SJCRH30 (cell line): ENCODE measurements around the gene PEA15. TPM values are rescaled to one million over a fixed set of nuclear protein-coding genes. Genes with fewer than 3 reads are reported as not detected.

Source experiments
- DNase-seq, 2 experiments: peaks; one replicate each; pipeline ENCODE4 v3.0.0-alpha.2; 2015 to 2020
- H3K27ac ChIP-seq: fragments of 250-450 bp; sonication (Bioruptor Pico); 2 replicates; pipeline ENCODE4 v1.5.1; 2020; ENCODE audit warnings: mild to moderate bottlenecking, moderate library complexity
- H3K27me3 ChIP-seq: fragments of 250-450 bp; sonication (Bioruptor Pico); 2 replicates; pipeline ENCODE4 v1.5.1; 2020; ENCODE audit warnings: mild to moderate bottlenecking, moderate library complexity
- H3K36me3 ChIP-seq: fragments of 250-450 bp; sonication (Bioruptor Pico); 2 replicates; pipeline ENCODE4 v1.5.1; 2020; ENCODE audit warnings: mild to moderate bottlenecking, moderate library complexity
- H3K4me1 ChIP-seq: fragments of 250-450 bp; sonication (Bioruptor Pico); 2 replicates; pipeline ENCODE4 v1.5.1; 2020; ENCODE audit warnings: mild to moderate bottlenecking, moderate library complexity
- H3K4me3 ChIP-seq: fragments of 250-450 bp; sonication (Bioruptor Pico); 2 replicates; pipeline ENCODE4 v1.5.1; 2020; ENCODE audit warnings: mild to moderate bottlenecking, moderate library complexity
- H3K9me3 ChIP-seq: fragments of 250-450 bp; sonication (Bioruptor Pico); replicated peaks from 2 replicates; pipeline ENCODE4 v1.5.1; 2020; ENCODE audit warnings: mild to moderate bottlenecking, moderate library complexity
- total RNA-seq: library from RNA; depleted of rRNA; stranded (reverse); fragments of >200 nt; shearing (Covaris generic); gene quantifications from 2 replicates; pipeline ENCODE4 v1.2.3, GENCODE V29; 2014; rRNA removed

PEA15 gene
- 92.7 and 97.9 TPM in 2 replicates for total RNA-seq

- peaks cover 33% of the 10 kb centered on the region for H3K4me1 ChIP-seq
- H3K27ac ChIP-seq, result peak within 1 kb of the TSS; percentile 89
- no peaks in the 10 kb centered on the region for H3K9me3 ChIP-seq
- H3K4me3 ChIP-seq, result peak within 1 kb of the TSS; percentile 99
- H3K36me3 ChIP-seq, result peaks cover 21% of the 10 kb centered on the region
- H3K27me3 ChIP-seq, result no peaks in the 10 kb centered on the region
- peak; percentile 69 to 76 for DNase-seq
Measured at GRCh38 chr1:160205242-160206035, at the start of gene PEA15. TSS of gene PEA15 (plus strand) at chr1:160205384. CDS start at chr1:160211545, 6,161 bp downstream.

- peaks cover 39% of the 10 kb centered on the region for H3K4me1 ChIP-seq
- DNase-seq, result peak; percentile 70 to 76
- no peaks in the 10 kb centered on the region for H3K9me3 ChIP-seq
- H3K27me3 ChIP-seq, result no peaks in the 10 kb centered on the region
- H3K27ac ChIP-seq, result peak overlapping the region; percentile 68
- no peak overlapping the region for H3K4me3 ChIP-seq
- no peaks in the 10 kb centered on the region for H3K36me3 ChIP-seq
Measured at GRCh38 chr1:160156361-160156760, 48.8 kb upstream of the PEA15 start.

GRCh38 chr1:160157174-160157573 is 48.0 kb upstream of the PEA15 start:
- no peak for DNase-seq

GRCh38 chr1:160158031-160158430 is 47.2 kb upstream of the PEA15 start:
- DNase-seq, result peak; percentile 85 to 88

More at GRCh38 chr1:160157174-160157573, 48.0 kb upstream of the PEA15 start:
- Histone ChIP-seq H3K27ac (peak overlapping the region; percentile 68), H3K4me3 (no peak overlapping the region), H3K27me3 (no peaks in the 10 kb centered on the region), H3K36me3 (no peaks in the 10 kb centered on the region), H3K9me3 (no peaks in the 10 kb centered on the region), H3K4me1 (peaks cover 39% of the 10 kb centered on the region)

GRCh38 chr1:160158534-160158933 is 46.6 kb upstream of the PEA15 start:
- H3K36me3 ChIP-seq, result no peaks in the 10 kb centered on the region
- H3K27me3 ChIP-seq, result no peaks in the 10 kb centered on the region
- no peak for DNase-seq
- H3K27ac ChIP-seq, result peak overlapping the region; percentile 68
- no peak overlapping the region for H3K4me3 ChIP-seq
- no peaks in the 10 kb centered on the region for H3K9me3 ChIP-seq
- peaks cover 39% of the 10 kb centered on the region for H3K4me1 ChIP-seq

More at GRCh38 chr1:160158031-160158430, 47.2 kb upstream of the PEA15 start:
- Histone ChIP-seq H3K27me3 (no peaks in the 10 kb centered on the region), H3K4me1 (peaks cover 39% of the 10 kb centered on the region), H3K4me3 (no peak overlapping the region), H3K27ac (peak overlapping the region; percentile 68), H3K9me3 (no peaks in the 10 kb centered on the region), H3K36me3 (no peaks in the 10 kb centered on the region)

- H3K27ac ChIP-seq, result no peak overlapping the region; the same call in 1 of the 2 replicates
- H3K36me3 ChIP-seq, result no peaks in the 10 kb centered on the region
- H3K4me1 ChIP-seq, result peaks cover 39% of the 10 kb centered on the region
- H3K4me3 ChIP-seq, result no peak overlapping the region
- H3K27me3 ChIP-seq, result no peaks in the 10 kb centered on the region
- DNase-seq, result no peak
- H3K9me3 ChIP-seq, result no peaks in the 10 kb centered on the region
Measured at GRCh38 chr1:160159846-160160245, 45.3 kb upstream of the PEA15 start.

GRCh38 chr1:160161965-160162705 is 43.0 kb upstream of the PEA15 start:
- peak; percentile 46 to 47 for DNase-seq
- Histone ChIP-seq H3K9me3 (no peaks in the 10 kb centered on the region), H3K27me3 (no peaks in the 10 kb centered on the region), H3K4me1 (peaks cover 24% of the 10 kb centered on the region), H3K4me3 (no peak overlapping the region), H3K27ac (no peak overlapping the region), H3K36me3 (no peaks in the 10 kb centered on the region)

- H3K4me3 ChIP-seq, result no peak overlapping the region
- no peaks in the 10 kb centered on the region for H3K27me3 ChIP-seq
- H3K9me3 ChIP-seq, result no peaks in the 10 kb centered on the region
- no peak for DNase-seq
- no peaks in the 10 kb centered on the region for H3K36me3 ChIP-seq
- H3K27ac ChIP-seq, result no peak overlapping the region
- H3K4me1 ChIP-seq, result peaks cover 22% of the 10 kb centered on the region
Measured at GRCh38 chr1:160162931-160163330, 42.3 kb upstream of the PEA15 start.

- no peaks in the 10 kb centered on the region for H3K9me3 ChIP-seq
- H3K27me3 ChIP-seq, result no peaks in the 10 kb centered on the region
- no peak overlapping the region for H3K4me3 ChIP-seq
- no peak overlapping the region for H3K27ac ChIP-seq
- H3K4me1 ChIP-seq, result peaks cover 22% of the 10 kb centered on the region
- H3K36me3 ChIP-seq, result no peaks in the 10 kb centered on the region
- DNase-seq, result no peak
Measured at GRCh38 chr1:160163615-160164014, 41.6 kb upstream of the PEA15 start.

GRCh38 chr1:160164121-160164520 is 41.1 kb upstream of the PEA15 start:
- Histone ChIP-seq H3K27ac (no peak overlapping the region), H3K4me1 (peaks cover 21% of the 10 kb centered on the region), H3K27me3 (no peaks in the 10 kb centered on the region), H3K4me3 (no peak overlapping the region), H3K9me3 (no peaks in the 10 kb centered on the region), H3K36me3 (no peaks in the 10 kb centered on the region)
- no peak for DNase-seq

GRCh38 chr1:160166166-160166868 is 38.9 kb upstream of the PEA15 start:
- Histone ChIP-seq H3K27me3 (no peaks in the 10 kb centered on the region), H3K4me3 (no peak overlapping the region), H3K36me3 (no peaks in the 10 kb centered on the region), H3K4me1 (peaks cover 18% of the 10 kb centered on the region), H3K27ac (no peak overlapping the region), H3K9me3 (no peaks in the 10 kb centered on the region)
- DNase-seq, result no peak

GRCh38 chr1:160167056-160167455 is 38.1 kb upstream of the PEA15 start:
- H3K27me3 ChIP-seq, result no peaks in the 10 kb centered on the region
- no peak overlapping the region for H3K4me3 ChIP-seq
- peak overlapping the region; percentile 69 for H3K27ac ChIP-seq
- DNase-seq, result no peak
- no peaks in the 10 kb centered on the region for H3K9me3 ChIP-seq
- no peaks in the 10 kb centered on the region for H3K36me3 ChIP-seq
- H3K4me1 ChIP-seq, result peaks cover 18% of the 10 kb centered on the region

- H3K27me3 ChIP-seq, result no peaks in the 10 kb centered on the region
- no peaks in the 10 kb centered on the region for H3K36me3 ChIP-seq
- peak overlapping the region; percentile 4; the same call in 1 of the 2 replicates for H3K4me3 ChIP-seq
- H3K9me3 ChIP-seq, result no peaks in the 10 kb centered on the region
- H3K27ac ChIP-seq, result peak overlapping the region; percentile 69
- DNase-seq, result peak; percentile 77 to 85
- H3K4me1 ChIP-seq, result peaks cover 18% of the 10 kb centered on the region
Measured at GRCh38 chr1:160167580-160167979, 37.6 kb upstream of the PEA15 start.

GRCh38 chr1:160168016-160168415 is 37.2 kb upstream of the PEA15 start:
- peak in 1 of 2 experiments; percentile 61 for DNase-seq
- Histone ChIP-seq H3K36me3 (no peaks in the 10 kb centered on the region), H3K4me1 (peaks cover 18% of the 10 kb centered on the region), H3K4me3 (peak overlapping the region; percentile 4; the same call in 1 of the 2 replicates), H3K27me3 (no peaks in the 10 kb centered on the region), H3K9me3 (no peaks in the 10 kb centered on the region), H3K27ac (peak overlapping the region; percentile 69)
